ENCODE measurements around the gene PTGIR. TPM values are rescaled to one million over a fixed set of nuclear protein-coding genes. Genes with fewer than 3 reads are reported as not detected.

Gene PTGIR
- total RNA-seq, 2 experiments from 2014 or later: 24.2 to 24.8 TPM

DNA sequence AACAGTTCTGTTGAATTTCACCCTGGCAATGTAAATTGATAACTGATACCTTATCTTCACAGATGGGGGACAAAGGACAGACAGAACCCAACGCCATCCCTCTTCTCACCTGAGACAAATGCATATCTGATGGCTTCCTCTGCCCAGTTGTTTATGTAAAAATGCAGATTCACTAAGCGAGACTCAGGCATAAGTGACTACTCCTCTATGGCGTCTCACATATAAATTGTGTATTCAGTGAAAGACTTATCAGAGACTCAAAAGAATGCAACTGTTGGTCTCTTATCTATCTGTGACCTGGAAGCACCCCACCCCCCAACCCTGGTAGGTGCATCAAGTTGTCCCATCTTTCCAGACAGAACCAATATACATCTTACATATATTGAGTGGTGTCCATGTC, 37.0 kb downstream of the PTGIR start:
- POLR2A ChIA-PET: no interaction called here
- CTCF ChIA-PET: no interaction called here

DNA sequence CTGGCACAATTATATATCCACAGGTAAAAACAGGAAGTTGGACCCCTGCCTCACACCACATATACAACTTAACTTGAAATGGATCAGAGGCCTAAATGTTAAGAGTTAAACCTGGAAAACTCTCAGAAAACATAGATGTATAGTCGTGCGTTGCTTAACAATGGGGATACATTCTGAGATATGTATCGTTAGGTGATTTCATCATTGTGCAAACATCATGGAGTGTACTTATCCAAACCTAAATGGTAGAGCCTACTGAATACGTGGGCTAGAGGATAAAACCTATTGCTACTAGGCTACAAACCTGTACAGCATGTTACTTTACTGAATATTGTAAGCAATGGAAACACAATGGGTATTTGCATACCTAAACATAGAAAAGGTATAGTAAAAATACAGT, 38.6 kb downstream of the PTGIR start:
- POLR2A ChIA-PET: no interaction called here
- CTCF ChIA-PET: no interaction called here

DNA sequence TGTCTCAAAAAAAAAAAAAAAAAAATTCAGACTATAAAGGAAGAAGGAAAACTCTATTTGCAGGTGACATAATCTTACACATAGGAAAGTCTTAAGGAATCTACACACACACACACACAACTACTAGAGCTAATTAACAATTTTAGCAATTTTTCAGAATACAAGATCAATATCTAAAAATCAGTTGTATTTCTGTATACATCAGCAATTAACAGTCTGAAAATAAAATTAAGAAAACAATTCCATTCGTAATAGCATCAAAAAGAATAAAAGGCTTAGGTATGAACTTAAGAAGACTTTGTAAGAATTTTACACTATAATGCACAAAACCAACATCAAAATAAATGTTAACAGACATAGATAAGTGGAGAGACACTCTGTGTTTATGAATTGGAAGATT, 39.4 kb downstream of the PTGIR start:
- CTCF ChIA-PET: no interaction called here
- POLR2A ChIA-PET: no interaction called here

DNA sequence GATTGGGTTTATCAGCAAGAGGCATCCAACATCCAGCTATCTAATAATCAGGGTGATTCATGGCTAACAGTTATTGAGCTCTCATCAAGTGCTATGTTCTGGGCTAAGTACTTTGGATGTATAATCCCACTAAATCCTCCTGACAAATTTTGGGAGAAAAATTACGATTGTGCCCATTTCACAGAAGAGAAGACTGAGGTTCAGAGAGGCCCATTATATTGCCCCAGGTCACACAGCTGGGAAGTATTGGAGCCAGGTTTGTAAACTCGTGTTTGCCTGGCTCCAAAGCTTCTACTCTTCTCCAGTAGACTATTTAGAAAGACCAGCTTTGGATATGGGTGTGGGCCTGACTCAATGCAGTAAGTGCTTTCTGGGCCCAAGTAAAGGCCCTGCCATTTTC, 44.6 kb downstream of the PTGIR start:
- ChIA-PET POLR2A (no interaction called here), CTCF (interaction anchor here (1.1 to 1.4 kb wide), 3 partner anchors 20 to 51 kb away, joined by 3 to 6 read pairs (median 4); no protein-coding TSS in a partner anchor)

DNA sequence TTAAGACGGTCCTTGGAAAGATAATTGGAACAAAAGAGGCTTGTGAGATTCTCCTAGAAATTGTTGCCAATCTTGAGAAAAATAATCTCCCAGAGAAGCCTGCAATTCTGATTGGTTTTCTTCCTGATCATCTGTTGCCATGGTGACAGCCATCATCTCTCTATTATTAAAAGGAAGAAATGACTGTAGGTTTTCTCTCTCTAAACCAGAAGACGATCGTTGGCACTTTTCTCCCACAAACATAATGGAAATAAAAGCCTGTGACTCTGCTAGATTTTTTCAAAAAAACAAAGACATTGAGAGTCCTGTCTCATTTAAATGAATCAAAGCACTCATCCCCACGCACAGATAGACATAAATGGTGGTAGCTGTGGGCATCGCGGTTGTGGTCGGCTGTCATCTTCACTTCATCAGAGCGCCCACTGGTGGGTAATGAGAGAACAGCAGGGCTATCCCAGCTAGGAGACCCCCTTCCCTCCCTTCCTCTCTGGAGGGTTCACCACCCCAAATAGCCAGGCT, 45.5 kb downstream of the PTGIR start:
- ChIA-PET POLR2A (no interaction called here), CTCF (interaction anchor here (1.1 to 1.4 kb wide), 3 partner anchors 21 to 50 kb away, joined by 3 to 6 read pairs (median 4); no protein-coding TSS in a partner anchor)

DNA sequence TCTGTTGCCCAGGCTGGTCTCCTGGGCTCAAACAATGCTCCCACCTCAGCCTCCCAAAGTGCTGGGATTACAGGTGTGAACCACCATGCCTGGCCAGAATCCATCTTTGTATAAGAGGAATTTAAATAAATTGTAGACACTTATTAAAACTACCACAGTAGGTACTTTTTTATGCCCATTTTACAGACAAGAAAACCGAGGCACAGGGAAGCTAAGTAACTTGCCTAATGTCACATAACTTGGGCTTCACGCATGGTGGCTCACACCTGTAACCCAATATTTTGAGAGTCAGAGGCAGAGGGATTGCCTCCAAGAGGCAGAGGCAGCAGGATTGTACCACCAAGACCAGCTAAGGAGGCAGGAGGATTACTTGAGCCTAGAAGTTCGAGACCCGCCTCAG, 46.4 kb downstream of the PTGIR start:
- ChIA-PET POLR2A (no interaction called here), CTCF (no interaction called here)

DNA sequence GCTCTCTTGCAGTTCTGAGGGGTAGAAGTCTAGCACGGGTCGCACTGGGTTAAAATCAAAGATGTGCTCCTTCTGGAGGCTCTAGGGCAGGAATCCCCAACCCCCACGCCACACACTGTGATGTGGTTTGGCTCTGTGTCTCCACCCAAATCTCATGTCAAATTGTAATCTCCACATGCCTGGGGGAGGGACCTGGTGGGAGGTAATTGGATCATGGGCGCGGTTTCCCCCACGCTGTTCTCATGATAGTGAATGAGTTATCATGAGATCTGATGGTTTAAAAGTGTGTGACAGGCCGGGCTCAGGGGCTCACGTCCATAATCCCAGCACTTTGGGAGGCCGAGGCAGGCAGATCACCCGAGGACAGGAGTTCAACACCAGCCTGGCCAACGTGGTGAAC, 50.4 kb downstream of the PTGIR start:
- POLR2A ChIA-PET: no interaction called here
- CTCF ChIA-PET: interaction anchor here (0.6 kb wide), 1 partner anchor 32 kb away, joined by 4 read pairs; no protein-coding TSS in a partner anchor

DNA sequence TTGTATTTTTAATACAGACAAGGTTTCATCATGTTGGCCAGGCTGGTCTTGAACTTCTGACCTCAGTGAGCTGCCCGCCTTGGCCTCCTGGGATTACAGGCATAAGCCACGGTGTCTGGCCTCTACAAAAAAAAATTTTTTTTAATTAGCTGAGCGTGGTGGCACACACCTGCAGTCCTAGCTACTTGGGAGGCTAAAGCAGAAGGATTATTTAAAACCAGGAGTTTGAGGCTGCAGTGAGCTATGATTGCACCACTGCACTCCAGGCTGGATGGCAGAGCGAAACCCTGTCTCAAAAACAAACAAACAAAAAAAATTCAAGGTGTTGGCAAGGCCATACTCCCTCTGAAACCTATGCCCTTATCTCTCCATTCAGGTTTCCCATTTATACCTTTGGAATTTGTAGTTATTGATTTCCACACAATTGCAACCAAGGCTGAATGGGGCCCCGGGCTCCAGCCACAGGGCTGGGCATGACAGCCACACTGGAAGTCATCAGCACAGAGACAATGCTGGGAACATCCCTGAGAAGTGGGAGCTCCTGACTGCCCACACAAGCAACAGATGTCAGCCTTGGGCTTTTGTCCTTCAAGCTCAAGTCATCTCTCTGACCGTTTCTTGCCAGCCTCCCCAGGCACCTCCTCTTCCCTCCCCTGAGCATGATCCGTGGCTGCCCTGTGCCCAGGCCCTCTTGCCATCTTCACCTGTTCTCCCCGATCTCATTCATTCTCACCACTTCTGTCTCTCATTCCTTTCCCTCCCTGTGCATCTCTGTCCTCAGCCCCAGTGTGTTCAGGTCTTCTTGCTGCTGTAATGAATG, 51.0 kb downstream of the PTGIR start:
- ChIA-PET POLR2A (no interaction called here), CTCF (interaction anchor here (0.6 kb wide), 1 partner anchor 246 kb away, joined by 3 read pairs; no protein-coding TSS in a partner anchor)

DNA sequence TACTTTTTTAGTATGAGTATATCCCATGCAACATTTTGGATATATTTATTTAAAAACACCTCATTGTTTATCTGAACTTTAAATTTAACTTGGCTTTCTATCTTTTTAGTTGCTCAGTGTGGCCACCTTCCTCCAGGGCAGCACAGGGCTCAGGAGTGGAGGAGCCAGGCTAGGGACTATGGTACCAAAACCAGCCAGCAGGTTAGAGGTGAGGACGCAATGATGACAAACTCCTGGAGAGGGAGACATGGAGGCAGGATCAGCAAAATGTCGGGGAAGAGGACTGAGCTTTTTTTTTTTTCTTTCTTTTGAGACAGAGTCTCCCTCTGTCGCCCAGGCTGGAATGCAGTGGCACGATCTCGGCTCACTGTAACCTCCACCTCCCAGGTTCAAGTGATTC, 53.4 kb downstream of the PTGIR start:
- POLR2A ChIA-PET: no interaction called here
- CTCF ChIA-PET: interaction anchor here (1.0 kb wide), 1 partner anchor 55 kb away, joined by 4 read pairs; no protein-coding TSS in a partner anchor

Other genes with a start within 250 kb of the PTGIR start
- not detected for gene CCDC8, start 211.5 kb downstream of the PTGIR start, total RNA-seq
- gene PNMA8C, start 196.2 kb downstream of the PTGIR start, total RNA-seq: not detected
- gene PNMA8A, start 153.5 kb downstream of the PTGIR start, total RNA-seq: 1 to 10 TPM; 1.1 to 1.2 TPM
- under 1 TPM in 1 of 2 experiments, not detected in 1; 0.08 TPM for gene PNMA8B, start 129.2 kb downstream of the PTGIR start, total RNA-seq
- 100 to 1,000 TPM; 454 to 460 TPM for gene CALM3, start 23.8 kb downstream of the PTGIR start, total RNA-seq
- 10 to 100 TPM in 1 of 2 experiments, 1 to 10 TPM in 1; 8.6 to 12.2 TPM for gene GNG8, start 11.1 kb upstream of the PTGIR start, total RNA-seq
- 1 to 10 TPM; 1.8 to 2.0 TPM for gene DACT3, start 36.1 kb upstream of the PTGIR start, total RNA-seq
- 10 to 100 TPM; 60.5 to 65.2 TPM for gene PRKD2, start 92.0 kb upstream of the PTGIR start, total RNA-seq
- gene FKRP, start 121.0 kb upstream of the PTGIR start, total RNA-seq: 10 to 100 TPM; 17.8 to 18.9 TPM
- 10 to 100 TPM; 66.1 to 69.6 TPM for gene STRN4, start 121.4 kb upstream of the PTGIR start, total RNA-seq
- gene SLC1A5, start 163.5 kb upstream of the PTGIR start, total RNA-seq: 100 to 1,000 TPM; 438 to 447 TPM
- 100 to 1,000 TPM; 117 TPM for gene AP2S1, start 225.8 kb upstream of the PTGIR start, total RNA-seq
- gene ARHGAP35, start 235.9 kb upstream of the PTGIR start, total RNA-seq: 10 to 100 TPM; 22.9 to 23.4 TPM

All from activated CD8-positive, alpha-beta memory T cell treated with anti-CD3 and anti-CD28 coated beads for 36 hours (primary cell).